Astrocyte of the spinal cord (primary cell): ENCODE results near the gene RBP3.

Source experiments
- DNase-seq: peaks from one replicate; pipeline ENCODE4 v3.0.0; 2011; ENCODE audit warnings: low read depth, low spot score
- H3K4me3 ChIP-seq: 2 replicates; pipeline ENCODE4 v1.5.1; 2011; ENCODE audit warnings: low read depth, mild to moderate bottlenecking, low read length, moderate library complexity
- CTCF ChIP-seq: IDR thresholded peaks from 2 replicates; pipeline ENCODE4 v1.5.1; 2012; ENCODE audit warnings: low read depth, mild to moderate bottlenecking, low read length, inconsistent platforms
- in situ Hi-C: cut with HindIII; loops from 2 replicates; pipeline ENCODE4 v1.10.0; 2017; ENCODE audit warnings: low sequenced_read_pairs

The RBP3 gene

GRCh38 chr10:47322300-47323061 lies 25.7 kb upstream of the RBP3 start, which contains the start of gene GDF2:
GDF2 (plus strand) TSS chr10:47322454; CDS start chr10:47322669, 215 bp downstream.
- in situ Hi-C loops, result no loop called here
- no peak for TF ChIP-seq CTCF
- DNase-seq, result no peak
- no peak within 1 kb of the TSS for H3K4me3 ChIP-seq

GRCh38 chr10:47323087-47323486 lies 25.1 kb upstream of the RBP3 start:
- no peak overlapping the region for H3K4me3 ChIP-seq
- DNase-seq, result no peak
- no peak for TF ChIP-seq CTCF
- in situ Hi-C loops, result no loop called here

GRCh38 chr10:47323636-47324296 lies 24.4 kb upstream of the RBP3 start:
- no peak for TF ChIP-seq CTCF
- no peak overlapping the region for H3K4me3 ChIP-seq
- in situ Hi-C loops, result no loop called here
- DNase-seq, result no peak

- in situ Hi-C loops, result no loop called here
- no peak for TF ChIP-seq CTCF
- no peak overlapping the region for H3K4me3 ChIP-seq
- no peak for DNase-seq
These were observed 22.6 kb upstream of the RBP3 start for GRCh38 chr10:47325303-47326291.

GRCh38 chr10:47326306-47326926 lies 21.7 kb upstream of the RBP3 start:
- in situ Hi-C loops, result no loop called here
- no peak for TF ChIP-seq CTCF
- DNase-seq, result no peak
- H3K4me3 ChIP-seq, result no peak overlapping the region

GRCh38 chr10:47326927-47327330 lies 21.2 kb upstream of the RBP3 start:
- in situ Hi-C loops, result no loop called here
- no peak overlapping the region for H3K4me3 ChIP-seq
- DNase-seq, result no peak
- TF ChIP-seq CTCF, result no peak
